Tibial artery (tissue), 4 donors: ENCODE data around the gene FNDC10.

Experiments used
- DNase-seq, 2 donors: peaks; one replicate each; pipeline ENCODE4 v3.0.0-alpha.2; 2019
- H3K27ac ChIP-seq, 2 donors: fragments of 200-600 bp; sonication (generic) in 1 of 2; 1 replicate in 1 of 2; 2 replicates in 1 of 2; pipeline ENCODE4 v1.5.1; 2018 to 2019; ENCODE audit warnings: mild to moderate bottlenecking in 1 of 2
- H3K27me3 ChIP-seq, 2 donors: fragments of 200-600 bp; sonication (generic) in 1 of 2; one replicate each; pipeline versions ENCODE4 v1.5.1 to v1.6.0; 2016 to 2019
- H3K36me3 ChIP-seq, 3 donors: fragments of 200-600 bp; sonication (generic) in 2 of 3; one replicate each; pipeline ENCODE4 v1.5.1; 2016 to 2019; ENCODE audit warnings: mild to moderate bottlenecking in 2 of 3
- H3K4me1 ChIP-seq, 4 donors: fragments of 200-600 bp; sonication (generic) in 2 of 4; 1 replicate in 3 of 4; 2 replicates in 1 of 4; pipeline ENCODE4 v1.5.1; 2016 to 2019
- H3K4me3 ChIP-seq, 2 donors: fragments of 200-600 bp; sonication (generic) in 1 of 2; 1 replicate in 1 of 2; 2 replicates in 1 of 2; pipeline ENCODE4 v1.5.1; 2018 to 2019; ENCODE audit warnings: mild to moderate bottlenecking in 2 of 2
- H3K9me3 ChIP-seq, 3 donors: fragments of 200-600 bp; sonication (generic) in 1 of 3; one replicate each; pipeline ENCODE4 v1.5.1; 2016 to 2019
- intact Hi-C: fragments of 100-400 bp; cut with DNase I; formaldehyde crosslinking; loops from one replicate; pipeline ENCODE4 v1.15.0; 2023; ENCODE audit warnings: low total_unique reads
- TF ChIP-seq, protein P1 (sequence below), 2 experiments: fragments of 200-600 bp in 1 of 2; fragments of 450-650 bp in 1 of 2; IDR thresholded peaks; one replicate each; pipeline ENCODE4 v1.5.1; 2017 to 2019; ENCODE audit warnings: antibody characterized with exemption in 2 of 2, mild to moderate bottlenecking in 1 of 2, moderate library complexity in 1 of 2

Gene FNDC10

DNA sequence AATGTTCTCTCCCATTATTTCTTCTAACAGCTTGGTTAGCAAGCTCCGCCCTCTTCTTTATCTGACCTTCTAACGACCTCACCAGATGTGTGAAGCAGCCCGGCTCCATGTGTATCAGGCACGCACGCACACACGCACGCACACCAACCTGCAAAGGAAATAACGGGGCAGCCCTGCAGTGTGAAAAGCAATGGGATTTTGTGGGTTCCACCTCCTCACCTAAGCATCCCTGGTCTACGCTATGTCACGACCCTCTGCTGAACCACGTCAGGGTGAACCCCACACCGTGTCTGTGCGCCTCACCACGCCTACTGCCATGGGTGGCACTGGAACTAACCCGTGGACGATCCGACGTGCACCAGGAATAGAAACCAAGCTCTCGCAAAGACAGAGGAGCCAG, 35.7 kb downstream of the FNDC10 start:
- H3K4me3 ChIP-seq, result no peak overlapping the region
- intact Hi-C loops, result no loop called here
- H3K4me1 ChIP-seq, result peaks cover 0 to 12% (median 6%) of the 10 kb centered on the region in 4 donors
- no peaks in the 10 kb centered on the region for H3K27me3 ChIP-seq
- H3K9me3 ChIP-seq, result no peaks in the 10 kb centered on the region
- peaks cover 27 to 72% (median 58%) of the 10 kb centered on the region in 3 donors for H3K36me3 ChIP-seq
- TF ChIP-seq, protein P1, sequence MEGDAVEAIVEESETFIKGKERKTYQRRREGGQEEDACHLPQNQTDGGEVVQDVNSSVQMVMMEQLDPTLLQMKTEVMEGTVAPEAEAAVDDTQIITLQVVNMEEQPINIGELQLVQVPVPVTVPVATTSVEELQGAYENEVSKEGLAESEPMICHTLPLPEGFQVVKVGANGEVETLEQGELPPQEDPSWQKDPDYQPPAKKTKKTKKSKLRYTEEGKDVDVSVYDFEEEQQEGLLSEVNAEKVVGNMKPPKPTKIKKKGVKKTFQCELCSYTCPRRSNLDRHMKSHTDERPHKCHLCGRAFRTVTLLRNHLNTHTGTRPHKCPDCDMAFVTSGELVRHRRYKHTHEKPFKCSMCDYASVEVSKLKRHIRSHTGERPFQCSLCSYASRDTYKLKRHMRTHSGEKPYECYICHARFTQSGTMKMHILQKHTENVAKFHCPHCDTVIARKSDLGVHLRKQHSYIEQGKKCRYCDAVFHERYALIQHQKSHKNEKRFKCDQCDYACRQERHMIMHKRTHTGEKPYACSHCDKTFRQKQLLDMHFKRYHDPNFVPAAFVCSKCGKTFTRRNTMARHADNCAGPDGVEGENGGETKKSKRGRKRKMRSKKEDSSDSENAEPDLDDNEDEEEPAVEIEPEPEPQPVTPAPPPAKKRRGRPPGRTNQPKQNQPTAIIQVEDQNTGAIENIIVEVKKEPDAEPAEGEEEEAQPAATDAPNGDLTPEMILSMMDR (IDR thresholded peaks at IDR 0.05), result no peak
- no peak overlapping the region for H3K27ac ChIP-seq
- no peak for DNase-seq

DNA sequence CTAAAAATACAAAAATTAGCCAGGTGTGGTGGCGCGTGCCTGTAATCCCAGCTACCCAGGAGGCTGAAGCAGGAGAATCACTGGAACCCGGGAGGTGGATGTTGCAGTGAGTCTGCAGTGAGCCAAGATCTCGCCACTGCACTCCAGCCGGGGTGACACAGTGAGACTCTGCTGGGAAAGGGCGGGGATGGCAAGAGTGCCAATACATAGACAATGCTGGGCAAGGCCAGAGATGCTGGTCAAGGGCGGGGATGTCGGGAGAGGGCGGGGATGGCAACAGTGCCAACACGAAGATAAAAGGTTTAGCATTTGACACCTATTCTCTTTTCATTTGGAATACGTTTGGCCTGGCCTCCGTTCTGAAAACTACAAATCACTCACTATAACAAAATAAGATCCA, 36.2 kb downstream of the FNDC10 start:
- Histone ChIP-seq H3K27me3 (no peaks in the 10 kb centered on the region), H3K9me3 (no peaks in the 10 kb centered on the region), H3K4me3 (no peak overlapping the region), H3K4me1 (peaks cover 0 to 10% (median 6%) of the 10 kb centered on the region in 4 donors), H3K27ac (no peak overlapping the region), H3K36me3 (peaks cover 27 to 69% (median 58%) of the 10 kb centered on the region in 3 donors)
- DNase-seq, result no peak
- intact Hi-C loops, result no loop called here
- TF ChIP-seq, protein P1 (IDR thresholded peaks at IDR 0.05), result no peak

DNA sequence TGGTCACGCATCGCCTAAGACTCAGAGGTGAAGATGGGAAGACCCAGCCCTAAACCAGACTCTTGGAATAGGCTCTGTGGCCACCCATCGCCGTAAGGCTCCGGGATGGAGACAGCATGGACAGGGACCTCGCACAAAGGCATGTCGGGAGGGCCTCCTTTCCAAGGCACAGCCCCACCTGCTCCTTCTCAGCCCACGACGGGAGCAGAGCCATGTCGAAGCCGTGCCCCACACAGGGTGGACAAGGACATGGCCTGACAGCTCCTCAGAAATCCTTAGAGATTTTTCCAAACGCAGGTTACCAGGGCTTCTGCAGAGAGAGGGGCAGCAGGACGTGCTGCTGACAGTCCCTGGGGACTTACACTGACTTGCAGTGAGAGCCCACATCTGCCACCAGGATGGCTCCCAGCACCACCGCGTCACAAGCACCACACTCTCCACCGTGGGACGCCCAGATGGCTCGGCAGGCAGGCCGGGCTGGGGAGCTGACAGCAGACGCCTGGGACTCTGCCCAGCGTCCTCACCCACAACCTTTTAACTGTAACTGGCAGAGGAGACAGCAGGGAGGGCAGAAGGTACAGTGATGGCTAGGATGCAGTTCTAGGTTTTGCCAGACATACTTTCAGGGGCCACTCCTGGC, 37.3 kb downstream of the FNDC10 start:
- no peak overlapping the region for H3K27ac ChIP-seq
- no peaks in the 10 kb centered on the region for H3K9me3 ChIP-seq
- intact Hi-C loops, result no loop called here
- DNase-seq, result no peak
- peaks cover 27 to 69% (median 58%) of the 10 kb centered on the region in 3 donors for H3K36me3 ChIP-seq
- H3K27me3 ChIP-seq, result no peaks in the 10 kb centered on the region
- peaks cover 0 to under 1% (median 0%) of the 10 kb centered on the region in 4 donors for H3K4me1 ChIP-seq
- TF ChIP-seq, protein P1 (IDR thresholded peaks at IDR 0.05), result no peak
- no peak overlapping the region for H3K4me3 ChIP-seq

DNA sequence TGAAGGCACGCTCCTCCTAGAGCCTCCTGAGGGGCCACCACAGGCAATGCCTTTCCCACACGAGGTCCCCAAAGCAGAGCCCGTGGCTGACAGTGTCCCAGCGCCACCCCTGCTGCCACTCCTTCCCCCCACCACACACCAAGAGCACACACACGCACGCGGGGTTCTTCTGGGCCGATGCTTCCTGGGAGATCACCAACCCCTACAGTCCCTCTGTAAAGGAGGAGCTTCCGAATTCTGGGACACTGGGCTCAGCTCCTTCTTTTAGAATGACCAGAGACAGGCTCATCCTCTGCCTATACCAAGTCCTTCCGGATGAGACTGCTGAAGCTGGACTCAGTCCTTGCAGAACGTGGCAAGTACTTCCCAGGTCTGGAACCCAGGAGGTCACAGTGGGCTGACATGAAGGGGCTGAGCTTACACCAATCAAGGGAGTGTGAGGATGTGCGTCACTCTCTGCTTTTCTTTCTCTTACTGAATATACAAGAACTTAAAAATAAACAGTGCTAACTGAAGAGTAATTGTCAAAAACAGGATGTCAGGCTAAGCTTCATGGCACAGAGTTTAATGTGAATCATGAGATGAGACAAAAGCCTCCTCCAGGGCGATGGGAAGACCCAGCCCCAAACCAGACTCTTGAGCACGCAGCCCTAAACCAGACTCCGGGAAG, 38.0 kb downstream of the FNDC10 start:
- no peak for DNase-seq
- Histone ChIP-seq H3K9me3 (no peaks in the 10 kb centered on the region), H3K4me3 (no peak overlapping the region), H3K36me3 (peaks cover 27 to 69% (median 58%) of the 10 kb centered on the region in 3 donors), H3K27ac (no peak overlapping the region), H3K27me3 (no peaks in the 10 kb centered on the region), H3K4me1 (no peaks in the 10 kb centered on the region)
- TF ChIP-seq, protein P1 (IDR thresholded peaks at IDR 0.05), result no peak
- intact Hi-C loops, result no loop called here

DNA sequence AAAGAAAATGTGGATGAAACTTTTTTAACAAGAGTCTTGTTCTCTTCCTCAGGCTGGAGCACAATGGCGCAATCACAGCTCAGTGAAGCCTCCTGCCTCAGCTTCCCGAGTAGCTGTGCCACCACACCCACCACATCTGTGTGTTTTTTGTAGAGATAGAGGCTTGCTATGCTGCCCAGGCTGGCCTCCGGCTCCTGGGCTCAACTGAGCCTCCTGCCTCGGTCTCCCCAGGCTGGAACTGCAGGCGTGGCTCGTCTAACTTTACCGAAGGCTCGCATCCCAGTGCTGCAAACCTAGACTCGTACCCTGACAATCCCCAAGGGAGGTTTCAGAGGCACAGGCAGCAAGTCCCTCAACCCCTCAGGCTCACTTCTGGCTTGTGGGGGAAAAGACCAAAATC, 39.8 kb downstream of the FNDC10 start:
- TF ChIP-seq, protein P1 (IDR thresholded peaks at IDR 0.05), result no peak
- intact Hi-C loops, result no loop called here
- DNase-seq, result no peak
- Histone ChIP-seq H3K9me3 (no peaks in the 10 kb centered on the region), H3K27me3 (no peaks in the 10 kb centered on the region), H3K4me3 (no peak overlapping the region), H3K36me3 (peaks cover 27 to 57% (median 54%) of the 10 kb centered on the region in 3 donors), H3K4me1 (no peaks in the 10 kb centered on the region), H3K27ac (no peak overlapping the region)
